B cell (primary cell): Measurements from ENCODE around the gene RBPJL.

Experiments used
- CTCF ChIP-seq: fragments of 200-600 bp; IDR thresholded peaks from one replicate; pipeline ENCODE4 v1.8.0; 2022; ENCODE audit warnings: antibody characterized with exemption, mild to moderate bottlenecking
- EZH2 ChIP-seq: IDR thresholded peaks from 2 replicates; pipeline ENCODE4 v1.6.1; 2012; ENCODE audit warnings: borderline replicate concordance, low read depth, mild to moderate bottlenecking, moderate library complexity, low read length; ENCODE audit not compliant: insufficient read depth, poor library complexity, severe bottlenecking

- TF ChIP-seq CTCF (no peak), EZH2 (no peak)
Measured at GRCh38 chr20:45312241-45312640, 5.6 kb downstream of the RBPJL start.
